GM12878 (cell line): ENCODE results near the gene SHLD1. TPM values are rescaled to one million over a fixed set of nuclear protein-coding genes. Genes with fewer than 3 reads are reported as not detected.

ENCODE experiments used
- ATAC-seq: fragments of 200-7000 bp; cut with Tn5 transposase; 3 replicates; pipeline ENCODE4 v1.9.1; 2020; ENCODE audit warnings: mild to moderate bottlenecking, moderate library complexity
- BruUV-seq: library from RNA; stranded (reverse); fragments of 400-500 nt; replicated peaks from 2 replicates; lab custom pipeline; 2021; lab: Mats Ljungman, UMichigan
- CTCF ChIA-PET: fragments of 300-600 bp; sonication (Branson Sonifier 250); formaldehyde crosslinking; extraction: SDS; loops from one replicate; lab custom pipeline; 2021; ENCODE audit warnings: inconsistent platforms; lab: Yijun Ruan, JAX
- POLR2A ChIA-PET: fragments of 350-600 bp; formaldehyde crosslinking; extraction: SDS; loops from one replicate; lab custom pipeline; 2021; ENCODE audit warnings: inconsistent platforms; lab: Charles Lee
- RAD21 ChIA-PET: fragments of 300-600 bp; sonication (Branson Sonifier 250); formaldehyde crosslinking; loops from one replicate; lab custom pipeline; 2023; ENCODE audit warnings: antibody characterized with exemption; ENCODE audit not compliant: unreplicated experiment; lab: Charles Lee
- SMC1A ChIA-PET: fragments of 300-600 bp; sonication (Branson Sonifier 250); formaldehyde crosslinking; loops from one replicate; lab custom pipeline; 2023; ENCODE audit not compliant: unreplicated experiment, uncharacterized antibody; lab: Charles Lee
- DNase-seq: peaks from one replicate; pipeline ENCODE4 v3.0.0-alpha.2; 2011; ENCODE audit warnings: low read depth, low spot score
- FAIRE-seq: peaks from 3 replicates; lab custom pipeline; 2011; peaks lifted over from hg19 to GRCh38; lab: Jason Lieb, UNC
- H2AFZ ChIP-seq: 2 replicates; pipeline ENCODE4 v1.6.0; 2011; ENCODE audit warnings: low read depth, low read length, control low read depth; ENCODE audit not compliant: control insufficient read depth
- H3K27ac ChIP-seq: 2 replicates; pipeline ENCODE4 v1.5.1; 2011; ENCODE audit warnings: control low read depth; ENCODE audit not compliant: control insufficient read depth, insufficient read depth
- H3K27me3 ChIP-seq, 2 experiments: replicated peaks in 1 of 2; 2 replicates each; pipeline versions ENCODE4 v1.6.0 to v1.6.1; 2011; ENCODE audit warnings: low read length in 1 of 2; ENCODE audit not compliant: control insufficient read depth in 2 of 2, insufficient read depth in 2 of 2
- H3K36me3 ChIP-seq, 2 experiments: 2 replicates each; pipeline ENCODE4 v1.5.1; 2011; ENCODE audit warnings: low read length in 1 of 2; ENCODE audit not compliant: control insufficient read depth in 2 of 2, insufficient read depth in 2 of 2
- H3K4me1 ChIP-seq: 2 replicates; pipeline ENCODE4 v1.6.1; 2011; ENCODE audit warnings: mild to moderate bottlenecking, low read length, moderate library complexity, mixed read lengths; ENCODE audit not compliant: control insufficient read depth, insufficient read depth
- H3K4me2 ChIP-seq: 2 replicates; pipeline ENCODE4 v1.6.0; 2011; ENCODE audit warnings: control low read depth; ENCODE audit not compliant: control insufficient read depth, insufficient read depth
- H3K4me3 ChIP-seq: fragments of 200-600 bp; sonication (generic); 2 replicates; pipeline ENCODE4 v1.5.1; 2016
- H3K79me2 ChIP-seq: 2 replicates; pipeline ENCODE4 v1.6.0; 2011; ENCODE audit warnings: low read length; ENCODE audit not compliant: control insufficient read depth, insufficient read depth
- H3K9ac ChIP-seq: 2 replicates; pipeline ENCODE4 v1.8.0; 2011; ENCODE audit warnings: low read length, control low read depth, mixed read lengths; ENCODE audit not compliant: control insufficient read depth, insufficient read depth
- H3K9me3 ChIP-seq: replicated peaks from 3 replicates; pipeline ENCODE4 v1.5.1; 2011; ENCODE audit warnings: mild to moderate bottlenecking, low read length; ENCODE audit not compliant: control insufficient read depth, insufficient read depth
- H4K20me1 ChIP-seq: 2 replicates; pipeline ENCODE4 v1.6.0; 2011; ENCODE audit not compliant: control insufficient read depth, insufficient read depth
- EP300 ChIP-seq, 2 experiments: fragments of 150-350 bp in 1 of 2; IDR thresholded peaks; 2 replicates each; pipeline ENCODE4 v1.6.1; 2011 to 2012; ENCODE audit warnings: low read depth in 2 of 2, low read length in 2 of 2, borderline replicate concordance in 1 of 2, improper control_type of control experiment in 1 of 2, inconsistent platforms in 1 of 2; ENCODE audit not compliant: control insufficient read depth in 1 of 2
- ETV6 ChIP-seq, 2 experiments: fragments of 450-650 bp in 1 of 2; IDR thresholded peaks in 1 of 2; conservative IDR thresholded peaks in 1 of 2; 2 replicates each; pipeline ENCODE4 v1.6.1; 2014; ENCODE audit warnings: antibody characterized with exemption in 1 of 2, borderline replicate concordance in 1 of 2, low read depth in 1 of 2, mild to moderate bottlenecking in 1 of 2, moderate library complexity in 1 of 2
- SKIL ChIP-seq: fragments of 450-650 bp; IDR thresholded peaks from 2 replicates; pipeline ENCODE4 v1.6.1; 2017; ENCODE audit warnings: mild to moderate bottlenecking, low read depth, inconsistent platforms; ENCODE audit not compliant: poor library complexity, severe bottlenecking
- ZBTB33 ChIP-seq: fragments of 450-650 bp; IDR thresholded peaks from 2 replicates; pipeline ENCODE4 v1.6.1; 2017; ENCODE audit warnings: mild to moderate bottlenecking
- ZSCAN29 ChIP-seq: fragments of 450-650 bp; IDR thresholded peaks from 2 replicates; pipeline ENCODE4 v1.6.1; 2017; ENCODE audit warnings: mild to moderate bottlenecking, moderate library complexity
- WGBS: methylation state at CpG from one replicate; pipeline ENCODE4 v1.1.6; 2016; ENCODE audit warnings: low lambda C conversion rate; ENCODE audit not compliant: insufficient replicate concordance, insufficient coverage; ENCODE audit errors: missing lambda C conversion rate; 5-methylcytosine and 5-hydroxymethylcytosine counted together
- in situ Hi-C: fragments of 300-500 bp; cut with MboI; formaldehyde crosslinking; loops from 9 replicates; pipeline ENCODE4 v1.14.3; 2018; ENCODE audit warnings: mixed read lengths
- intact Hi-C: fragments of 100-400 bp; cut with micrococcal nuclease; formaldehyde crosslinking; loops from one replicate; pipeline ENCODE4 v1.14.2; 2022; ENCODE audit not compliant: unreplicated experiment
- polyA plus RNA-seq, 11 experiments: library from polyadenylated mRNA; depleted of rRNA in 4 of 11; unstranded in 6 of 11; stranded (reverse) in 5 of 11; fragments of >200 nt; fragmentation: Nextera tagmentation in 4 of 11; fragmentation: Illumina TruSeq in 1 of 11; extraction: Ambion mirVana in 4 of 11; extraction: Trizol in 1 of 11; gene quantifications; 1 replicate in 1 of 11; 2 replicates in 10 of 11; pipeline versions ENCODE4 v1.2.1 to v1.2.3, GENCODE V29; 2011 to 2016; ENCODE audit warnings: inconsistent platforms in 2 of 11, missing spikeins in 2 of 11, low read depth in 1 of 11
- total RNA-seq, 4 experiments: library from RNA; depleted of rRNA in 3 of 4; stranded (reverse); fragments of >200 nt in 3 of 4; fragmentation: Illumina TruSeq in 1 of 4; extraction: Trizol in 1 of 4; gene quantifications; 2 replicates each; pipeline versions ENCODE4 v1.2.1 to v1.2.3, GENCODE V29; 2013 to 2021

The SHLD1 gene
- total and polyA plus RNA-seq, 10 of the 15 experiments (the other 5 are each of a cell fraction or from before 2014, with no cell fraction given): 10.8 to 70.9 (median 25.4) TPM

GRCh38 chr20:5864873-5865587 lies 114.8 kb downstream of the SHLD1 start:
- WGBS: 50% methylated on average over 10 of the region's 10 CpGs
- SMC1A ChIA-PET: interaction anchor here (1.2 to 1.3 kb wide), 2 partner anchors 23 to 77 kb away, joined by 3 read pairs; no protein-coding TSS in a partner anchor
- BruUV-seq: no TSS peak
- no peaks in the 10 kb centered on the region for H3K36me3 ChIP-seq
- intact Hi-C loops (no loop called here), in situ Hi-C loops (no loop called here)
- H3K79me2 ChIP-seq: no peaks in the 10 kb centered on the region
- no peak overlapping the region for H3K9ac ChIP-seq
- no peak overlapping the region for H3K27ac ChIP-seq
- ATAC-seq (no peak), DNase-seq (no peak), FAIRE-seq (no peak)
- RAD21 ChIA-PET: interaction anchor here (0.6 kb wide), 1 partner anchor 51 kb away, joined by 5 read pairs; no protein-coding TSS in a partner anchor
- no peak overlapping the region for H2AFZ ChIP-seq
- H3K4me3 ChIP-seq: no peak overlapping the region
- no peaks in the 10 kb centered on the region for H3K27me3 ChIP-seq
- no peaks in the 10 kb centered on the region for H4K20me1 ChIP-seq
- POLR2A ChIA-PET: no interaction called here
- no peak overlapping the region for H3K4me2 ChIP-seq
- CTCF ChIA-PET: interaction anchor here (1.4 kb wide), 1 partner anchor 76 kb away, joined by 4 read pairs; no protein-coding TSS in a partner anchor
- TF ChIP-seq ZBTB33 (no peak), SKIL (no peak), ZSCAN29 (no peak), ETV6 (conservative IDR thresholded peaks at IDR 0.05 in 1 of 2, IDR thresholded peaks at IDR 0.05 in 1 of 2; ENCODE audit: borderline replicate concordance in 1 of 2, low read depth in 1 of 2) (no peak), EP300 (IDR thresholded peaks at IDR 0.05; ENCODE audit: borderline replicate concordance in 1 of 2, control insufficient read depth in 1 of 2, low read depth in 2 of 2, low read length in 2 of 2) (no peak)
- TF ChIP-seq, all 136 proteins: peak for 0
- Histone ChIP-seq H3K4me1 (no peaks in the 10 kb centered on the region), H3K9me3 (no peaks in the 10 kb centered on the region)
